Stimulated activated CD8-positive, alpha-beta memory T cell treated with anti-CD3 and anti-CD28 coated beads, Interleukin-12 subunit alpha, Interleukin-12 subunit beta, amount 100 ng/mL, for 24 hours (primary cell): Measurements from ENCODE around the gene STK4.

ENCODE experiments used
- DNase-seq: peaks from one replicate; pipeline ENCODE4 v3.0.0-alpha.2; 2020; ENCODE audit errors: extremely low read depth

STK4 gene

DNA sequence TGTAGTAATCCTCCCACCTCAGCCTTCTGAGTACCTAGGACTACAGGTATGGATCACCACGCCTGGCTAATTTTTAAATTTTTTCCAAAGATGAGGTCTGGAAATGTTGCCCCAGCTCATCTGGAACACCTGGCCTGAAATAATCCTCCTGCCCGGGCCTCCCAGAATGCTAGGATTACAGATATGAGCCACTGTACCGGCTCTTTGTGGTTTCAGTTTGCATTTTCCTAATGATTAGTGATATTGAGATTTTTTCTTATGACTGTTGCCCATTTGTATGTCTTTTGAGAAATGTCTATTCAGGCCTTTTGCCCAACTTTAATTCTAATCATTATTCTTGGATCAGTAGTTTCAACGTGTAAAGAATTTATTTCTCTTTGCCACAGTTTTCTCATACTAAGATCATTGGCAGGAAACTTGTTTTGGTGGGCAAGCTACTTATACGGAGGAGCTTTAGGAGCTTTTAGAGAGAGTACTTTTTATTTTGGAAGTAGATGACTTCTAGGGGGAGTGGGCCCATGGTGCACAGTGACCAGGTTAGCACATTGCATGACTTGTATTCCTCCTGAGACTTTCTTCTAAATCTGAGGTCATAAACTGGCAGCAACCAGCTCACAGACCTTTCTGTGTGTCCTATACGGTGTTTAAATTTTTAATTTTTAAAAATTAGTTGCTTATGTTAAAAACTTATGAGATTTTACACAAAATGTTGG lies 62.3 kb downstream of the STK4 start:
- no peak for DNase-seq

GRCh38 chr20:45029884-45030283 lies 63.6 kb downstream of the STK4 start:
- DNase-seq = no peak

DNA sequence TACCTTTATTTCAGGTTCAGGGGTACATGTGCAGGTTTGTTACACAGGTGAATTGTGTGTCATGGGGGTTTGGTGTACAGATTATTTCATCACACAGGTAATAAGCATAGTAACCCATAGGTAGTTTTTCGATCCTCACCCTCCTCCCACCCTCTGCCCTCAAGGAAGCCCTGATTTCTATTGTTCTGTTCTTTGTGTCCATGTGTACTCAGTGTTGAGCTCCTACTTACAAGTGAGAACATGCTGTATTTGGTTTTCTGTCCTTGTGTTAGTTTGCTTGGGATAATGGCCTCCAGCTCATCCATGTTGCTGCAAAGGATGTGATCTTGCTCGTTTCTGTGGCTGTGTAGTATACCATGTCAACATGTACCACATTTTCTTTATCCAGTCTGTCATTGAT lies 66.0 kb downstream of the STK4 start:
- DNase-seq = no peak

- no peak for DNase-seq
Observed at GRCh38 chr20:45032781-45033180, 66.5 kb downstream of the STK4 start.

DNA sequence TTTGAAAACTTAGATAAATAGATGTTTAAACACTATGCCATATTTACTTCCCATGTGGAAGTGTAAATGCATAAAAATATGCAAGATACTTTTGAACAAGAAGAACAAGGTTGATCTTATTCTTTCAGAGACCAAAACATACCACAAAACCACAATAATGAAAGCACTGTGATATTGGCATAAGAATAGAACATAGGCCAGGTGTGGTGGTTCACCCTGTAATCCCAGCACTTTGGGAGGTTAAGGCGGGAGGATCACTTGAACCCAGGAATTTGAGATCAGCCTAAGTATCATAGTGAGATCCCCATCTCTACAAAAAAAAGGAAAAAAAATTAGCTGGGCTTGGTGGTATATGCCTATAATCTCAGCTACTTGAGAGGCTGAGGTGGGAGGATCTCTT lies 68.1 kb downstream of the STK4 start:
- DNase-seq = no peak

GRCh38 chr20:45036044-45036755 lies 69.9 kb downstream of the STK4 start:
- DNase-seq = no peak

- no peak for DNase-seq
Observed at GRCh38 chr20:45037050-45037449, 70.7 kb downstream of the STK4 start.

- DNase-seq = no peak
Observed at GRCh38 chr20:45037635-45038034, 71.3 kb downstream of the STK4 start.

- DNase-seq = no peak
Observed at GRCh38 chr20:45038745-45039474, 72.6 kb downstream of the STK4 start.

DNA sequence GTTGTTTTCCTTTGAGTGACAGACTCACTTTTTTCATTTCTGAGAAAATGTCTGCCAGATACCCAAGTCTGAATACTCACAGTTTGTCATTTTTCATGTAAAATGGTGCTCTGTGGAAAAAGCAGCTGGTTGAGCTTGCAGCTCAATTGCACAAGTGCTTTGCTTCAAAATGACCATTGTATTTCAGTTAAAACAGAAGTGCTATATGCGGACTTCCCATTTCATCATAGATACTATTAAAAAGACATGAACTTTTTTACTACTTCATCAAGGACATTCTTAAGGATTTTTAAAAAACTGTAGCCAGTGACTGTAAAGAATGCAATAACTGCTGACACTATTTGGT lies 73.1 kb downstream of the STK4 start:
- no peak for DNase-seq

DNA sequence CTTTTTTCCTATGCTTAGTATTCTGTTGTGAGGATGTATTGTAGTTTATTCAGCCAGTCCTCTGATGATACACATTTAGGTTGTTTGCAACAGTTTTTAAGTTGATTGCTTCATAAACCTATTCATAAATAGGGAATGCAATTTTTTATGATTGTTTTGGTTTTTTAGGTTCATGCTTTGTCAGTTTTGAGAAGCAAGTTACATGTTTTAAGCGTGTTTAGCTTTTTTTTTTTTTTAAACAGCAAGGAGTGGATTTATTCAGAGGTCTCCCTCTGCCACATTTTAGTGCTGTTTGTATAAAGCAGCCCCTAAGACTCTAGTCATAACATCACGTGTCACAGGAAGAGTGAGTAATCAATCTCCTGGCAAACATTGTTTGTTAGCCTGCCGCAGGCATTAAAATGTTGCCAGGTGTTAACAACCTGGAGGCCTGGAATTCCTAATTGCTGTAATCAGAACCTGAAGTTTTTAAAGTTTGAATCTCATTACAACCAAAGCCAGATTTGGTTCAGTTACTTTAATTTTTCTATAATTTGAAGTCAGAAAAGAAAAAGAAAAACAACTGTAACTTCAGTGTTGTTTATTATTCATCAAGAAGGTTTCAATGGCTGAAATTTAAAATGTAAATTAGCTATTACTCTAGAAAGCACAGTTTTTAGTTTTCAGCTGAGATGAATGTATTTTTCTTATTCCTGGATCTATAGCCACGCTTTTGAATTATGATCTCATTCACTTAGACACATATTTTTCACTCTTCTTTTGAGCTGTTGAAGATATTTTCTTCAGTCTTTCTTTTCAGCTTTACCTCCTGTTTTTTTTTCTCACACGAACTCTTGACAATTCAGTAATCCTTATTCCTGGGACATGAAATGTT lies 75.4 kb downstream of the STK4 start:
- DNase-seq = no peak

- DNase-seq = no peak
Observed at GRCh38 chr20:45042978-45043377, 76.7 kb downstream of the STK4 start.

DNA sequence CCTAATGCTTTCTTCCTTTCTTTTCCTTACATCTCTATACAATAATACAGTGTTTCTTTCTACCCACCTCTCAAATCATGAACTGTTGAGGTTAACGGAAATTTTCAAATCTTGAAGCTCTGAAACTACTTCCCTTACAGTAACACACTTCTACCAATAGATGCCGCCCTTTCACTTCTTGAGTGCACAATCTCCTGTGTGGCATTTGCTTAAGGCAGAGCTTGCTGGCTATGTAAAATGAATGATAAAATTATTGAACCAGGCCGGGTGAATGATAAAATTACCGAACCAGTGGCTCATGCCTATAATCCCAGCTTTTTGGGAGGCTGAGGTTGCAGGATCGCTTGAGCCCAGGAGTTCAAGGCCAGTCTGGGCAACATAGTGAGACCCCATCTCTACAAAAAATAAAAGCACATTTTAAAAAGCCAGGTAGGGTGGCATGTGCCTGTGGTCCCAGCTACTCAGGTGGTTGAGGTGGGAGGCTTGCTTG lies 77.8 kb downstream of the STK4 start:
- no peak for DNase-seq

DNA sequence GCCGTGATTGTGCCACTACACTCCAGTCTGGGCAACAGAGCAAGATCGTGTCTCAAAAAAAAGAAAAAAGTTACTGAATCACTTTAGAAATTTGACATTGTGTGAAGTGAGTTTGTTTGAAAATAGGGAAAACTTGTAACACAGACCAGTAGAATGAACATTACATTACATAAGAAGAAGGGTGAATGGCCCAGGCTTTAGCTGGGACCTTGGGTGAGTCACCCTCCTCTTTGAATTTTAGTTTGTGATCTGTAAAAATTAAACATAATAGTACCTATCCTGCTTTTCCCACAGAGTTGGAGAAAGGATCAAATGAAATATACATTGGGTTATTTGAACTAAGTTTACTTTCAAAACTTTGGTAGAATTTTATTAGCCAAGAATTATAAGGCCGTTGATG lies 78.3 kb downstream of the STK4 start:
- DNase-seq = no peak

- no peak for DNase-seq
Observed at GRCh38 chr20:45047581-45048119, 81.3 kb downstream of the STK4 start.

GRCh38 chr20:45049438-45049837 lies 83.1 kb downstream of the STK4 start:
- DNase-seq = no peak

DNA sequence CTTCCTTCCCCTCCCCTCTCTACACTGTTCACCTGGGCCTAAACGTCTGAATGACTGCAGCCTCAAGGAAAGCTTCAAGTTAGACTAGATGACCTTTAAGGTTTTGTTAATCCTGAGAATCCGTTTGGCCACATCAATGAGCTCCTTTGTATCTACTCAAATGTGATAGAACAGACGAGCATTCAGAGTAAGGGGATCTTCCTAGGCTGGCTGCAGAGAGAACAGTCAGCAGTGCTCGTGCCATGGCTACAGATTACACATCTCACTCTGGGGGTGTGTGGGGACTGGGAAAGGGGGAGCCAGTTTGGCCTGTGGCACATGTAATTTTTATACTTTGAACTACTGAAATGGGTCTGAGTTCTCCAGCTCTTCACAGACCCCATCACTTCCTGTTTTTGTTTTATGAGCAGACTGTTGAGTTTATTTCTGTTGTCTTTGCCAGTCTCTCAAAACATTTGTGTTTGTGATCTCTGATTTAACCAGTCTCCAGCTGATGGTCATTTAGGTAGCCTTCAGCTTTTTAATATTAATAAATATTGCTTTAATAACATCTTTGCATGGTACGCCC lies 83.7 kb downstream of the STK4 start:
- no peak for DNase-seq

DNA sequence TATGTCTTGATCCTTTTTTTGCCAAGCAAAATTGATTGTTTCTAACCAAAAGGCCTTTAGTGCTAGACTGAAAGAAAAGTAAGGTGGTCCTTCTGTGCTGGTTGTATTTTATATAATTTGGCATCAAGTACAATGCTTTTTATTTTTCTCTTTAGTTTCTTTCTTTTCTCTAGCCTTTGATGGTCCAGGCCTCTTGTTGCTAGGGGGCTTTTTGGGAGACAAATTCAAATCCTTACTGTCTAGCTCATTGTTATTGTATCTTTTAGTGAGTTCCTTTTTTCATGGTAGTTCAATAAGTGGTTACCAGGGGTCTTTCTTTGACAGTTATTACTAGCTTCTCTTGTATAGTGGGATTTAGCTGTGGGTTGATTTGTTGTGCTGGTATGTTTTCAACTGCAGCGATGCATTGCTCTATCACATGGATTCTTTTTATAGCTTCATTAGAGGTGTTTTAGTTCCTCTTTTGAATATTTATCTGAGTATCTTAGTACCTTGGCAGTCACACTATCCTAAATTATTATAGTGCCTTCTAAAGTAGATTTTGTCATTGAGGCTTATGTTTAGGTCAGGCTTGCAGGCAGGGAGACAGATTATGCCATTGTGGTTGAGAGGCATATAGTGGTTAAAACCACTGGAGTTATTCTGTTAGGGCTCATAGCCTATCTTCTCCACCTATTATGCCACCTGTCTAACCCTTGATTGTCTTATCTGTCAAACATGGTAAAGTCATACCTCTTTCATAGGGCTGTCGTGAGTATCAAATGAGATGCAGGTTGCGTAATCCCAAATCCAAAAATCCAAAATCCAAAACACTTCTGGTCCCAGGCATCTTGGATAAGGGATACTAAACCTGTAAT lies 85.1 kb downstream of the STK4 start:
- DNase-seq = no peak

DNA sequence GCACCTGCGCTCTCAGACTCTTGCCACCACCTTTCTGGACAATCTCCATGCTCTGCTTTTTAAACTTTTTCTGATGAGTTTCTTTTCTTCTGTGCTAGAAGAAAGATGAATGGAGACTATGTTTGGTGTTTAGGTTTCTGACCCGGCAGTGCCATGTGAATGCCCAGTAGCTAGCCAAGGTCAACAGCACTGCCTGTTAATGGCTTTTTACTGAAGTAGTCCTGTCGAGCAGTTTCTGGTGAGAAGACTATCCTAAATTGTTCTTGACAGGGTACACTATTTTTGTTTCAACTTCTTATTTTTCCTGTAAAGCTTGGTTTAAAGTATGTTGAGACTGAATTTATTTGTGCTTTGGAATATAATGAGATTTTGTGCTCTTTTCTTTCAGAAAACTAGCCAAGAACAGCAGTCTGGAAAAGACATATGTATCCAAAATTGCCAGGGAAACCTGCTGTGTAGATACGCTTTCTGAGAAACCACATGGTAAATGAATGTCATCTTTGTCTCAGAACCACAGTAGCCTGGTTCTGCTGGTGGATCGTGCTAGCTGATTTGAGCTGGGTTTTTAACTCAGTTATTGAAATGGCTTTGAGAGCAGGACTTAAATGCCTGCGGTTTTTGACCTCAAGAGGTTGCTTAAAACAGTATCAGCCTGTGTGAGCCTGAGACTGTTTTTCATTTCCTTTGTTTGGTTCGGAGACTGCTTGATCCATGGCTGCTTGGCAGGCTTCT lies 86.6 kb downstream of the STK4 start:
- DNase-seq = no peak
